Measurements from ENCODE around the gene C1QL1. TPM values are rescaled to one million over a fixed set of nuclear protein-coding genes. Genes with fewer than 3 reads are reported as not detected.

Gene C1QL1
- total RNA-seq, 1 experiment from 2014 or later = 8.6 TPM

DNA sequence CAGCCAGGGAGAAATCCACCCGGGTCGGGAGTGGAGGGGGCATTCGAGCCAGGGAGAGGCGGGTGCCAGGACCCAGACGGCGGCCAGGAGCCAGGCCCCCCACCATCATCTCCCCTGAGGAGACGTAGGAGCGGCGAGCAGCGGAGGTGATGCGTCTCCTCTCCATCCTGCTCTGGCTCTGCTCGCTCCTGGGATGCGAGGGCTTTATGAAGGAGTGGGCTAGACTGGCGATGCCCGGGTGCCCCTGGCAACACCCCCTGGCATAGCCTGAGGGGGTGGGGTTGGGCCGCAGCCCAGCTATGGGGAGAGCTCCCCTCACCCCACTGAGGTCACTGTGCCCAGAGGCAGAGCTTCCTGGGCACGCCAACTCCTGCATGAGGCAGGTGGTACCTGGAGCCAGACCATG is 52.8 kb downstream of the C1QL1 start, which contains the start of gene GFAP:
Gene GFAP (minus strand): TSS at position 180 of the 406 bp plus-strand sequence. CDS start 14 bp downstream, at position 166.
- no peaks in the 10 kb centered on the region for H3K36me3 ChIP-seq (ENCODE audit: insufficient read depth, low read length, poor library complexity, severe bottlenecking)
- no peak for TF ChIP-seq EZH2 (IDR thresholded peaks at IDR 0.05; ENCODE audit: borderline replicate concordance, low read depth, low read length, poor library complexity, severe bottlenecking)
- TF ChIP-seq, protein P1, sequence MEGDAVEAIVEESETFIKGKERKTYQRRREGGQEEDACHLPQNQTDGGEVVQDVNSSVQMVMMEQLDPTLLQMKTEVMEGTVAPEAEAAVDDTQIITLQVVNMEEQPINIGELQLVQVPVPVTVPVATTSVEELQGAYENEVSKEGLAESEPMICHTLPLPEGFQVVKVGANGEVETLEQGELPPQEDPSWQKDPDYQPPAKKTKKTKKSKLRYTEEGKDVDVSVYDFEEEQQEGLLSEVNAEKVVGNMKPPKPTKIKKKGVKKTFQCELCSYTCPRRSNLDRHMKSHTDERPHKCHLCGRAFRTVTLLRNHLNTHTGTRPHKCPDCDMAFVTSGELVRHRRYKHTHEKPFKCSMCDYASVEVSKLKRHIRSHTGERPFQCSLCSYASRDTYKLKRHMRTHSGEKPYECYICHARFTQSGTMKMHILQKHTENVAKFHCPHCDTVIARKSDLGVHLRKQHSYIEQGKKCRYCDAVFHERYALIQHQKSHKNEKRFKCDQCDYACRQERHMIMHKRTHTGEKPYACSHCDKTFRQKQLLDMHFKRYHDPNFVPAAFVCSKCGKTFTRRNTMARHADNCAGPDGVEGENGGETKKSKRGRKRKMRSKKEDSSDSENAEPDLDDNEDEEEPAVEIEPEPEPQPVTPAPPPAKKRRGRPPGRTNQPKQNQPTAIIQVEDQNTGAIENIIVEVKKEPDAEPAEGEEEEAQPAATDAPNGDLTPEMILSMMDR (conservative IDR thresholded peaks at IDR 0.05; ENCODE audit: low read depth, low read length) = no peak
- POLR2A ChIA-PET (ENCODE audit: low non-redundant PET) = no interaction called here
- intact Hi-C loops (cut with micrococcal nuclease; ENCODE audit: unreplicated experiment) = no loop called here
- no peaks in the 10 kb centered on the region for H3K9me3 ChIP-seq (ENCODE audit: low read depth, low read length, poor library complexity, severe bottlenecking)
- no peak for DNase-seq (ENCODE audit: low spot score)
- no peak within 1 kb of the TSS for H3K27ac ChIP-seq (ENCODE audit: low read depth, low read length, poor library complexity, severe bottlenecking)
- no peaks in the 10 kb centered on the region for H3K4me1 ChIP-seq (ENCODE audit: insufficient read depth, low read length, poor library complexity, severe bottlenecking)
- no peak within 1 kb of the TSS for H3K4me3 ChIP-seq (ENCODE audit: low read depth, low read length, poor library complexity, severe bottlenecking)
- CTCF ChIA-PET = no interaction called here
- no peaks in the 10 kb centered on the region for H3K27me3 ChIP-seq (replicated peaks; ENCODE audit: insufficient read depth, low read depth, low read length, poor library complexity)
- no TSS peak for BruUV-seq (replicated peaks)

DNA sequence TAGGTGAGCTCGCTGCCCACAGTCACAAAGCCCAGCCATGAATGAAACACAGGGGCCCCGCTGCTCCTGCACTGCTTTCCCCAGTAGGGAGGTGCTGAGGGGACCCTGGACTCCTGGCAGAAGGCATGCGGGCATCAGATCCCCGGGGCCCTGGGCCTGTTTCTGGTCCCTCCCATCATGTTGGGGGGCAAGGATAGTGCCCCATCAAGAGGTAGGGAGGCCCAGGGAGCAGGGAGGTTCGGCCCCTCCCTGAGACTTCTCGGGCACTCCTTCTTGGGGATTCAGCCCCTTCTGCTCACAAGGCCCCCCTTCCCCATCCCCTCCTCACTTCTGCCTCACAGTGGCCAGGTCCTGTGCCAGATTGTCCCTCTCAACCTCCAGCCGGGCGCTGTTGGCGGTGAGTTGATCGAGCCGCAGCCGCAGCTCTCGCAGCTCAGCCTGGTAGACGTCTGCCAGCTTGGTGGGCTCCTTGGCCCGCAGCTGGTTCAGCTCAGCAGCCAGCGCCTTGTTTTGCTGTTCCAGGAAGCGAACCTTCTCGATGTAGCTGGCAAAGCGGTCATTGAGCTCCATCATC is 53.3 kb downstream of the C1QL1 start:
- POLR2A ChIA-PET (ENCODE audit: low non-redundant PET) = no interaction called here
- no peaks in the 10 kb centered on the region for H3K4me1 ChIP-seq (ENCODE audit: insufficient read depth, low read length, poor library complexity, severe bottlenecking)
- CTCF ChIA-PET = no interaction called here
- no peak for DNase-seq (ENCODE audit: low spot score)
- no peaks in the 10 kb centered on the region for H3K9me3 ChIP-seq (ENCODE audit: low read depth, low read length, poor library complexity, severe bottlenecking)
- no peaks in the 10 kb centered on the region for H3K36me3 ChIP-seq (ENCODE audit: insufficient read depth, low read length, poor library complexity, severe bottlenecking)
- intact Hi-C loops (cut with micrococcal nuclease; ENCODE audit: unreplicated experiment) = no loop called here
- TF ChIP-seq, protein P1 (conservative IDR thresholded peaks at IDR 0.05; ENCODE audit: low read depth, low read length) = no peak
- TF ChIP-seq EZH2 (IDR thresholded peaks at IDR 0.05; ENCODE audit: borderline replicate concordance, low read depth, low read length, poor library complexity, severe bottlenecking) = no peak
- H3K4me3 ChIP-seq (ENCODE audit: low read depth, low read length, poor library complexity, severe bottlenecking) = no peak overlapping the region
- no peak overlapping the region for H3K27ac ChIP-seq (ENCODE audit: low read depth, low read length, poor library complexity, severe bottlenecking)
- BruUV-seq (replicated peaks) = no TSS peak
- no peaks in the 10 kb centered on the region for H3K27me3 ChIP-seq (replicated peaks; ENCODE audit: insufficient read depth, low read depth, low read length, poor library complexity)

DNA sequence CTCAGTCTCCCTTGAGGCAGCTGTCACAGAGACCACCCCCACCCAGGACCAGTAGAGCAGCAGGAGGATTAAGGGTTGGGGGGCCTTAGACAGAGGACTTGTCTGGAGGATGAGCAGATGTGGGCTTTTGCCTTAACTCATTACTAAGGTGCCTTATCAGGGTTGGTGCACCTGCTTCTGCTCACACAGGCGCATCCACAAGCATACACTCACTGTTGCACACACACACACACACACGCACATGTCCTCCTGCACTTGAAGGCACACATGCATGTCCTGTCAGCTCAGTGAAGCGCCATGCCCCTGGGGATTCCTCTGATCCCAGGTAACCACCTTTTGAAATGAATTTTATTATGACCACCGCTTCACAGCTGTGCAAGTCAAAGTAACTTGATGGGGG is 54.0 kb downstream of the C1QL1 start:
- Histone ChIP-seq H3K9me3 (ENCODE audit: low read depth, low read length, poor library complexity, severe bottlenecking) (no peaks in the 10 kb centered on the region), H3K4me1 (ENCODE audit: insufficient read depth, low read length, poor library complexity, severe bottlenecking) (no peaks in the 10 kb centered on the region), H3K4me3 (ENCODE audit: low read depth, low read length, poor library complexity, severe bottlenecking) (no peak overlapping the region), H3K27ac (ENCODE audit: low read depth, low read length, poor library complexity, severe bottlenecking) (no peak overlapping the region), H3K27me3 (replicated peaks; ENCODE audit: insufficient read depth, low read depth, low read length, poor library complexity) (no peaks in the 10 kb centered on the region), H3K36me3 (ENCODE audit: insufficient read depth, low read length, poor library complexity, severe bottlenecking) (no peaks in the 10 kb centered on the region)
- intact Hi-C loops (cut with micrococcal nuclease; ENCODE audit: unreplicated experiment) = no loop called here
- CTCF ChIA-PET = no interaction called here
- TF ChIP-seq, protein P1 (conservative IDR thresholded peaks at IDR 0.05; ENCODE audit: low read depth, low read length) = no peak
- TF ChIP-seq EZH2 (IDR thresholded peaks at IDR 0.05; ENCODE audit: borderline replicate concordance, low read depth, low read length, poor library complexity, severe bottlenecking) = no peak
- no peak for DNase-seq (ENCODE audit: low spot score)
- POLR2A ChIA-PET (ENCODE audit: low non-redundant PET) = no interaction called here
- BruUV-seq (replicated peaks) = no TSS peak

Measured in A673 (cell line).